ENCODE measurements around the gene CST7. TPM values are rescaled to one million over a fixed set of nuclear protein-coding genes. Genes with fewer than 3 reads are reported as not detected.

CST7 gene
- total and polyA plus RNA-seq, 2 donors, result 15.5 to 41.9 TPM

DNA sequence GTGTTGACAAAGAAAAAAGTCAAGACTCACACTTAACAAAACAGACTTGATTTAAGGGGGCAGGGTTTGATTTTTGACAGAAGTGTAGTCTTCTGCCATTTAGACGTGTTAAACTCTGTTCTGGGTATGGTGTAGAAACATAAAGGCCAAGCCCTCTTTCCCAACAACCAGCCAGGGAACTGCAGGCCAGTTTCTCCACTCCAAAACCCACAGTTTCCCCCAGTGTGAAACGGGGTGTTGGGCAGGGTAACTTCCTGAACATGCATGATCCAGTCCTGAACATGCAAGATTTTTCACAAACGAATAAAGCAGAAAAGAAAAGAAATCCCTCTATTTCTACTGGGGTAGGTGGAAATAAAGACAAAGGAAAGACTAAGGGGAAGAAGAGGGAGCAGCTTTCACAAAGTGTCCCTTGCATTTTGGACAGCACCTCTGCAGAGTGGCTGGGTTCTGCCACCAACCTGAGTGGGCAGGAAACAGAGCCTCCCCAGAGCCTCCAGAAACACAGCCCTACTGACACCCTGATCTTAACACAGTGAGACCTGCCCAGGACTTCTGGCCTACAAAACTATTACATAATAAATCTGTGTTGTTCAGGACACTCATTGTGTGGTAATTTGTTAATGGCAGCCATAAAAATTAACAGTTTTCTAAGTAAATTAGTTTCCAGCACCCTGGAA lies 36.0 kb downstream of the CST7 start:
- Histone ChIP-seq H3K4me1 (ENCODE audit: control insufficient read depth in 2 of 2, insufficient read depth in 2 of 2, low read length in 2 of 2) (peaks cover 3% of the 10 kb centered on the region in 2 donors), H3K27ac (ENCODE audit: low read depth in 1 of 2, low read length in 1 of 2) (no peak overlapping the region), H3K36me3 (ENCODE audit: control insufficient read depth in 2 of 2, insufficient read depth in 2 of 2, low read length in 1 of 2) (peaks cover 12 to 32% of the 10 kb centered on the region in 2 donors), H3K4me3 (ENCODE audit: low read length in 2 of 2) (no peak overlapping the region), H3K9me3 (ENCODE audit: control insufficient read depth in 2 of 2, insufficient read depth in 1 of 2, low read length in 1 of 2) (peaks cover 0 to 5% of the 10 kb centered on the region in 2 donors), H3K27me3 (ENCODE audit: control insufficient read depth in 2 of 2, insufficient read depth in 1 of 2, low read length in 1 of 2) (no peaks in the 10 kb centered on the region)
- WGBS, result 52% methylated on average over 3 of the region's 3 CpGs
- no peak for DNase-seq (ENCODE audit: low read depth in 6 of 9, low spot score in 9 of 9)

DNA sequence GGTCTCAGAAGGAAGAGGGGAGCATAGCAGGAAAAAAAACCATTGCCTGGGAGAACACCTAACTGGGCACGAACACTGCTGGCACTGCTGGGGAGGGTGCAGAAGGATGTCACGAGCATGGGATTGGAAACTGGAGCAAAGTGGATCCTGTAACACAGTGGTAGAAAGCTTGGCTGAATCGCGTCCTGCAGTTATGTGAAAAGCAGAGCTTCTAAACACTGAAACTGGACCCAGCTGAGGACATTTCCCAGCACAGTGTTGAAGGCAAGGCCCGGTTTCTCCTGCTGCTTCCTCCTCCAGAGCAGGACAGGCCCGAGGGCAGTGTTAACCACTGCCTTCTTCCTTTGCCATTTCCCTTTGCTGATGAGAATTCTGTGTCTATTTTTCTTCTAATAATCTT lies 36.7 kb downstream of the CST7 start:
- WGBS, result 78% methylated on average over 6 of the region's 6 CpGs
- no peak overlapping the region for H3K27ac ChIP-seq (ENCODE audit: low read depth in 1 of 2, low read length in 1 of 2)
- peaks cover 3% of the 10 kb centered on the region in 2 donors for H3K4me1 ChIP-seq (ENCODE audit: control insufficient read depth in 2 of 2, insufficient read depth in 2 of 2, low read length in 2 of 2)

DNA sequence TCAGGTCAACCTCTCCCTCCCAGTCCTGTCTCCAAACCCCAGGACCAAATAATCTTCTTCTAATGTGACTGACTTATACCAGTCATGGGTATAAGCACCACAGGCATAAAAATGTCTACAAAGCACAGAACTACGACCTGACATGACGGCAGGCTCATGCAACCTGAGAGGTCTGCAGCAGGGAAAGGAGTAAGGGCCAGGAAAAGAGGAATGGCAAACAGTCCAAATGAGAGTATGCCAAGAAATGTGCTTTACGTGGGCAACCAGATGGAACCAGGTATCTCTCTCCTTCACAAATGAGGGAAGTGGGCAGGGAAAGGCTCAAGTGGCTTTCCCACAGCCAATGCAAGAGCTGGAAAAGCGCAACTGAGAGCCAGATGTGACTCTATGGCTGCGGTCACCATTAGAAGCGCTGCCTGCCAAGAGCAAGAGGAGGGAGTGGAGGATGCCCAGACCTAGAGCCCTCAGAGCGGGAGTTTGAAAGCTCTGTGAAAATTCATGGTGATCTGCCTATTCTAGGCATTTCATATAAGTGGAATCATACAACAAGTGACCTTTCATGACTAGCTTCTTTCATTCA lies 37.5 kb downstream of the CST7 start:
- H3K4me3 ChIP-seq (ENCODE audit: low read length in 2 of 2), result no peak overlapping the region
- 98% methylated on average over 7 of the region's 7 CpGs for WGBS
- DNase-seq (ENCODE audit: low read depth in 6 of 9, low spot score in 9 of 9), result no peak
- no peaks in the 10 kb centered on the region for H3K9me3 ChIP-seq (ENCODE audit: control insufficient read depth in 2 of 2, insufficient read depth in 1 of 2, low read length in 1 of 2)
- H3K27me3 ChIP-seq (ENCODE audit: control insufficient read depth in 2 of 2, insufficient read depth in 1 of 2, low read length in 1 of 2), result no peaks in the 10 kb centered on the region
- H3K27ac ChIP-seq (ENCODE audit: low read depth in 1 of 2, low read length in 1 of 2), result no peak overlapping the region
- peaks cover 5 to 19% of the 10 kb centered on the region in 2 donors for H3K36me3 ChIP-seq (ENCODE audit: control insufficient read depth in 2 of 2, insufficient read depth in 2 of 2, low read length in 1 of 2)
- peaks cover 6 to 10% of the 10 kb centered on the region in 2 donors for H3K4me1 ChIP-seq (ENCODE audit: control insufficient read depth in 2 of 2, insufficient read depth in 2 of 2, low read length in 2 of 2)

More for the DNA sequence above, 36.7 kb downstream of the CST7 start:
- no peak for DNase-seq (ENCODE audit: low read depth in 6 of 9, low spot score in 9 of 9)
- no peaks in the 10 kb centered on the region for H3K27me3 ChIP-seq (ENCODE audit: control insufficient read depth in 2 of 2, insufficient read depth in 1 of 2, low read length in 1 of 2)
- no peaks in the 10 kb centered on the region for H3K9me3 ChIP-seq (ENCODE audit: control insufficient read depth in 2 of 2, insufficient read depth in 1 of 2, low read length in 1 of 2)
- no peak overlapping the region for H3K4me3 ChIP-seq (ENCODE audit: low read length in 2 of 2)
- peaks cover 10 to 25% of the 10 kb centered on the region in 2 donors for H3K36me3 ChIP-seq (ENCODE audit: control insufficient read depth in 2 of 2, insufficient read depth in 2 of 2, low read length in 1 of 2)

DNA sequence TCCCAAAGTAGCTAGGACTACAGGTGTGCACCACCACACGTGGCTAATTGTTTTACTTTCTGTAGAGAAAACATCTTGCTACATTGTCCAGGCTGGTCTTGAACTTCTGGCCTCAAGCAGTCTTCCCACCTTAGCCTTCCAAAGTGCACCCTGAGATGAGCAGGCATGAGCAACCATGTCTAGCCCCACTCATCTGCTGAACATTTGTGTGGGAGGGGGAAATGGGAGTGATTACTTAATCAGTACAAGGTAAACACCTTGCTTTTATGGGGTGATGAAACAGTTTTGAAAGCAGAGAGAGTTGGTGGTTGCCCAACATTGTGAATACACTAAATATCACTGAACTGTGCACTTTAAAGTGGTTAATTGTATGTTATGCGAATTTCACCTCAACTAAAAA lies 38.2 kb downstream of the CST7 start:
- H3K9me3 ChIP-seq (ENCODE audit: control insufficient read depth in 2 of 2, insufficient read depth in 1 of 2, low read length in 1 of 2), result no peaks in the 10 kb centered on the region
- H3K4me3 ChIP-seq (ENCODE audit: low read length in 2 of 2), result no peak overlapping the region
- no peak overlapping the region for H3K27ac ChIP-seq (ENCODE audit: low read depth in 1 of 2, low read length in 1 of 2)
- peaks cover 9 to 11% of the 10 kb centered on the region in 2 donors for H3K4me1 ChIP-seq (ENCODE audit: control insufficient read depth in 2 of 2, insufficient read depth in 2 of 2, low read length in 2 of 2)
- H3K27me3 ChIP-seq (ENCODE audit: control insufficient read depth in 2 of 2, insufficient read depth in 1 of 2, low read length in 1 of 2), result no peaks in the 10 kb centered on the region
- no peak for DNase-seq (ENCODE audit: low read depth in 6 of 9, low spot score in 9 of 9)
- WGBS, result 97% methylated on average over 2 of the region's 2 CpGs
- peaks cover 5 to 13% of the 10 kb centered on the region in 2 donors for H3K36me3 ChIP-seq (ENCODE audit: control insufficient read depth in 2 of 2, insufficient read depth in 2 of 2, low read length in 1 of 2)

DNA sequence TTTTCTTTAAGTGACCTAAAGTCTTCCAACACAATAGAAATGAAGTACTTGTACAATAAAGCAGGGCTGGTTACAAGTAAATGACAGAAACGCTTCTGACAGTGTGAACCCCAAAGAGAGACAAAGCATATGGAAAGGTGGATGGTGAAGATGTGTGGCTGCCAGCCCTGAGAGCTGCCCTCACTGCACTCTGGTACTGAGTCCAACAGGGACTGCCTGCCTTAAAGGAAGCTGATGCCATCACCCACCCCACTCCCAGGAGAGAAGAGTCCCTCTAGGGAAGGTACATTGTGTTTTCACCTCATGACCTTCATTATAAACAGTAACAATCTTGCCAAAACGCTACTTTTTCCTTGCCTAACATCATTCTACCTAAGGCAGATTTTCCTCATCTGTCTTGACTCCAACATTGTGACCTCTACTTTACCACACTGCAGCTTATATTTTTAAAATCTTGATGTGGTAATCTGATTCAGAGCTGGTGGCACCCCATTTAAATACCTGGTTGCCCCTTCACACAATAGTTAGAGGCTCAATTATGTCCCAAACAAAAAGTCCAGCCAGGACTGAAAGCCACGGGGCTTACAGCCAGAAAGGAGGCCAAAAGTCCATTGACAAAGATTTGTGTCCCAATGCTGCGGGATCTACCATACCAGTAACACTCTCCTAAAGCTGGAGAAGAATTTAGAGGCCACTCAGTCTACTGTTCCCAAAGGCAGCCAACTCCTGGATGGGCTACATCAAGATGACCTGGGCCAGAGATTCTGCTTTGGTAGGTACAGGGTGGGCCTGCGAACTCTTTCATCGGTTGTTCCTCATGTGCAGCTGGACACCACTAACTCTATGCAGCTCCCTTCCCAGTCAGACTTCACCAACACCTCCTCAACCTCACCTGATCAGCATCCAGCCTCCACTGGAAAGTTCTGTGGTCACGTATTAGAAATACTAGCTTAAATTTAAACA lies 39.1 kb downstream of the CST7 start:
- H3K27me3 ChIP-seq (ENCODE audit: control insufficient read depth in 2 of 2, insufficient read depth in 1 of 2, low read length in 1 of 2), result no peaks in the 10 kb centered on the region
- H3K27ac ChIP-seq (ENCODE audit: low read depth in 1 of 2, low read length in 1 of 2), result no peak overlapping the region
- peaks cover 11 to 12% of the 10 kb centered on the region in 2 donors for H3K4me1 ChIP-seq (ENCODE audit: control insufficient read depth in 2 of 2, insufficient read depth in 2 of 2, low read length in 2 of 2)
- H3K36me3 ChIP-seq (ENCODE audit: control insufficient read depth in 2 of 2, insufficient read depth in 2 of 2, low read length in 1 of 2), result peaks cover under 1 to 5% of the 10 kb centered on the region in 2 donors
- DNase-seq (ENCODE audit: low read depth in 6 of 9, low spot score in 9 of 9), result no peak
- no peak overlapping the region for H3K4me3 ChIP-seq (ENCODE audit: low read length in 2 of 2)
- WGBS, result 98% methylated on average over 7 of the region's 7 CpGs
- no peaks in the 10 kb centered on the region for H3K9me3 ChIP-seq (ENCODE audit: control insufficient read depth in 2 of 2, insufficient read depth in 1 of 2, low read length in 1 of 2)

DNA sequence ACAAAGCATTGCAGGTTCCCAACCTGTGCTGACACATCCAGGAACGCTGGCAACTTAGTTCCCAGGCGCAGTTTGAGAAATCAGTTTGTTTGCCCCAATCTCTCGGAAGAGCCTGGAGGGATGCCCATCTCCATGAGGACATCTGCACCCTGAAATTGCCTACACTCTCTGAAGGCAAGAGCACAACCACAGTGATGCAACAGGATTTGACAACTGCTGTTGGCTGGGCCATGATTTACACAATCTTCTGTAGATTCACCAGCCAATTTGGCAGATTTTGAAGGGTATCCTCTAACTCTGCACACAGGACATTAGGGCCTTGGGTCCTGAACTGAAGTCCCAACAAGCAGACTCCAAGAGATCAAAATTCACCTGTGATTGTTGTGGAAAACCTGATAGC lies 40.1 kb downstream of the CST7 start:
- Histone ChIP-seq H3K4me1 (ENCODE audit: control insufficient read depth in 2 of 2, insufficient read depth in 2 of 2, low read length in 2 of 2) (peaks cover 11 to 16% of the 10 kb centered on the region in 2 donors), H3K4me3 (ENCODE audit: low read length in 2 of 2) (no peak overlapping the region), H3K9me3 (ENCODE audit: control insufficient read depth in 2 of 2, insufficient read depth in 1 of 2, low read length in 1 of 2) (no peaks in the 10 kb centered on the region), H3K27me3 (ENCODE audit: control insufficient read depth in 2 of 2, insufficient read depth in 1 of 2, low read length in 1 of 2) (no peaks in the 10 kb centered on the region), H3K36me3 (ENCODE audit: control insufficient read depth in 2 of 2, insufficient read depth in 2 of 2, low read length in 1 of 2) (no peaks in the 10 kb centered on the region), H3K27ac (ENCODE audit: low read depth in 1 of 2, low read length in 1 of 2) (no peak overlapping the region)
- WGBS, result 94% methylated on average over 3 of the region's 3 CpGs
- DNase-seq (ENCODE audit: low read depth in 6 of 9, low spot score in 9 of 9), result no peak

DNA sequence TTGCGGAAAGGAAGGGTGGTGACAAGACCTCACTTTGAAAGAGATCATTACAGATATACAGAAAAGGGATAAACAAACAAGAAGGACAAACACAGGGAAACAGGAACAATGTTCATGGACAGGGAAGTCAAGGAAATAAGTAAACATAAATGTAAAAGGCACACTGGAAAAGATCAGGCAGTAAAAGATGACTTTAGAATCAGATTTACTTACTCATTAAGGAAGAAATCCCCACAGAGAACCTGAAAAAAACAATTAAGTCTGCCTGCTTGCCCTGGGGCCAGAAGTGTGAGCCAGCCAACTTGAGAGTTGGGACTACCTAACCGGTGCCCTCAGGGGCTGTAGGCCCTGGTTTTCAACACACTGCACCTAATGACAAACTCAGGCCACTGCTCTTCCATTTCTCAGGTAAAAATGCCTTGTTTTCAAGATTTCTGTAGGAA lies 41.8 kb downstream of the CST7 start:
- no peak overlapping the region for H3K4me3 ChIP-seq (ENCODE audit: low read length in 2 of 2)
- H3K27me3 ChIP-seq (ENCODE audit: control insufficient read depth in 2 of 2, insufficient read depth in 1 of 2, low read length in 1 of 2), result no peaks in the 10 kb centered on the region
- H3K36me3 ChIP-seq (ENCODE audit: control insufficient read depth in 2 of 2, insufficient read depth in 2 of 2, low read length in 1 of 2), result no peaks in the 10 kb centered on the region
- no peaks in the 10 kb centered on the region for H3K9me3 ChIP-seq (ENCODE audit: control insufficient read depth in 2 of 2, insufficient read depth in 1 of 2, low read length in 1 of 2)
- WGBS, result 98% methylated on average over 2 of the region's 2 CpGs
- no peak overlapping the region for H3K27ac ChIP-seq (ENCODE audit: low read depth in 1 of 2, low read length in 1 of 2)
- DNase-seq (ENCODE audit: low read depth in 6 of 9, low spot score in 9 of 9), result no peak
- peaks cover 8 to 23% of the 10 kb centered on the region in 2 donors for H3K4me1 ChIP-seq (ENCODE audit: control insufficient read depth in 2 of 2, insufficient read depth in 2 of 2, low read length in 2 of 2)

DNA sequence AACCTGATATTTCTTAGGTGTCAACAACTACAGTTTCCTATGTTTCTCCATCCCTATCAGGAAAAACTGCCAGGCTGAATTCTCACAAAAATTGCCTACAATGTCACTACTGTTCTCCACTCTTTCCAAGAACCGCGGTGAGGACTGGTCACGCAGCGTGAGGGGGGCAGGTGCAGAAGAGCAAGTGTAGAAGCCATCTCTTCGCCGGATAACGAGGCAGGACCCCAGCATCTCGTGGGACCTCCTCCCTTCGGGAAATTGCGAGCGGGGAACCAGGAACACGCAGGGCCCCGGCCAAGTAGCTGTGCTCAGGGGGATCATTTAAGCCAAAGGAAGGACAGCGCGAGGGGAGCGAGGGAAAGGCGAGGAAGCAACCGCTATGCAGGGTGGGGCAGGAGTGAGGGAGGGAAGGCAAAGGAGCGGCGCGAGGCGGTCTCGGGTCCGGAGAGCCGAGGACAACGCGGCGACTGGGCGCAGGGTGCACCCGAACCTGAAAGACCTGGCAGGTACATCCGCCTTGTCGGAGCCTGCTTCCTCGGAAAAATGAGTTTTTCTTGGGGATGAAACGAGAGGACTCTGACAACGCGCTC lies 42.9 kb downstream of the CST7 start:
- no peaks in the 10 kb centered on the region for H3K9me3 ChIP-seq (ENCODE audit: control insufficient read depth in 2 of 2, insufficient read depth in 1 of 2, low read length in 1 of 2)
- peaks cover 8 to 23% of the 10 kb centered on the region in 2 donors for H3K4me1 ChIP-seq (ENCODE audit: control insufficient read depth in 2 of 2, insufficient read depth in 2 of 2, low read length in 2 of 2)
- H3K27ac ChIP-seq (ENCODE audit: low read depth in 1 of 2, low read length in 1 of 2), result peak overlapping the region; percentile 32 to 37
- DNase-seq (ENCODE audit: low read depth in 6 of 9, low spot score in 9 of 9), result peak in 3 of 9 donors; percentile 8 to 28 (median 26)
- H3K27me3 ChIP-seq (ENCODE audit: control insufficient read depth in 2 of 2, insufficient read depth in 1 of 2, low read length in 1 of 2), result no peaks in the 10 kb centered on the region
- under 1% methylated on average over 36 of the region's 36 CpGs for WGBS
- H3K36me3 ChIP-seq (ENCODE audit: control insufficient read depth in 2 of 2, insufficient read depth in 2 of 2, low read length in 1 of 2), result no peaks in the 10 kb centered on the region
- peak overlapping the region; percentile 73 to 94 for H3K4me3 ChIP-seq (ENCODE audit: low read length in 2 of 2)

All from thymus (tissue), 11 donors.